ENCODE results near the gene MDGA2.
"Not testable (repeated sequence)": the region's sequence is repeated elsewhere in the genome, so short reads cannot be mapped to it uniquely, and the experiment has no call there.

MDGA2 gene

DNA sequence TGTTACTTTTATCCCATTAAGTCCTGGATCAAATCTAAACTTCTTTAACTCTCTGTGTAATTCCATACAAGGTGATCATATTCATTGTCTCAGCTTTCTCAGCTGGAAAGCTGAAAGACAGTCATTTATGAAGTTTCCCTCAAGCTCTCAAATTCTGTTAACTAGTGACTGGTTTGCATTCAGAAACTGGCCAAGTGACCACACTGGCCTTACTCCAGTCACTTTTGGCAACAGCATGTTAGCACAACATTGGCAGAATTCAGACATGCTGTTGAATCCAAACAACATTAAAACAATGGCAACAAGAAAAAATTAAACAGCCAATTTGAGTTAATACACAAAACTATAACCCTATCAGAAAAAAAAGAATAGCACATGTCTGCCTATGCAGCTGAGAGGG lies 343.3 kb downstream of the MDGA2 start:
- no peak for DNase-seq (ENCODE audit: low read depth in 2 of 2)

DNA sequence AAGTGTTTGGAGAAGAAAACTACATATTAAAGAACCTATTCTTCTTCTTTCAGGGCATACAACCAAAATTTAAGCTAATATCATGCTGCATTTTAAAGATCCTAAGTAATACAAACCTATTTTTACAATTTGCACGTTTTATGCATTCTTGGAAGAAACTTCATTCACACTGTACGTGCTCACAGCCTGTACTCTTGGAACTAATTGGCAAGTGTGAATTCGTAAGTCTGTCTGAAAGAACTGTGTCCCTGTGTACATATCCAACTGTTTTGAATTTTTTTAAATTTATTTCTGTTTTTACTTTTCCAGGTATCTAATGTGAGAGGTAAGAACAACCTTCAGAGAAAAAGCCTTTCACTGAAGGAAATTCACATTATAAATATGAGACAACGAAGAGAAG lies 347.0 kb downstream of the MDGA2 start:
- no peak for DNase-seq (ENCODE audit: low read depth in 2 of 2)

DNA sequence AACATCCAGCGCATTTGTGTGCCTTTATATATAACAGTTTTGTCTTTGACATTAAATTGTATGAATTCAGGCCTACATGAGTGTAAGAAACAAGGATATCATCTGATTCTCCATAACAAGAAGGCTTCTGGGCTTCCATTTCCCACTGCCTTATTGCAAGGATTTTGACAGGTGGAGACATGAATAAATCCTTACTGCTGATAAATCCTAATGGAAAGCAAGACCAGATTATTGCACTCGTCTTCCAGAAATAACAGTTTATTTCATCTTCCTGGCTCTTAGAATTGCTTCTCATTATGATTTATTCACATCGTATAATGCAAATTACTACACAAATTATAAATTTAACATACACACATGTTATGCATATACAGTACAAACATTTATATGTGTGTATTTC lies 348.1 kb downstream of the MDGA2 start:
- no peak for DNase-seq (ENCODE audit: low read depth in 2 of 2)

DNA sequence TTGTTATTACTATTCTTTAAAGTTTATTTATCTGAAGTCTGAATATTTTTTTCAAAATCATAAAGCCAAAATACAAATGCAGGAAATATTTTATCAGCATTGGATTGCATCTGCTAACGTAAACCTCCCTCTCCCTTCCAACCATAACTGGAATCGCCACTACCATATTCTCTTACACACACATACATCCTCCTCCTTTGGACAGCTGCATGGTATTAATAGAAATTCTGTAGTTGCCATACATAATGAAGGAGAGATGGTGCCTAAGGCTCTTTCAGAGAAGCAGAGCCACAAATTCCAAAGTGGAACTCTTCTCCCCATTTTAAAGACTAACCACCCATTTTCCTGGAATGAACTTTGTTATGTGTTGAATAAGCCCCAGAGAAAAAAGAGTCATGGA lies 352.7 kb downstream of the MDGA2 start:
- no peak for DNase-seq (ENCODE audit: low read depth in 2 of 2)

DNA sequence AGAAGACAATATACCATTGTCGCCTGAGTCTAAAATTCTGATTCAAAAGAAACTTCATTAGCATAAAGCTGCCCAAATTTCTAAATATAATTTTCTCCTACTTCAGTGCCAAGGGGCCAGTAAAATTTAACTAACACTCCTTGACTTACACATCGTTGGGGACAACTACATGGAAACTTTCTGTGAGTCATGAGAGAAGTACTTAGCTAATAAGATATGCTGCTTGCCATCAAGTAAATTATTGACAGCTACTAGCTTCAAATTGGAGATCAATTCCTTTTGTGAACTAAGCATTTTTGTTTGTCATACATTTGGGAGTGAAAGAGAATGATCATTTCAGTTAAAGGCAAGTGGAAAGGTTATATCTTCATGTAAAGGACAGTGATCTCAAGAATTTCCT lies 373.3 kb downstream of the MDGA2 start:
- no peak for DNase-seq (ENCODE audit: low read depth in 2 of 2)

DNA sequence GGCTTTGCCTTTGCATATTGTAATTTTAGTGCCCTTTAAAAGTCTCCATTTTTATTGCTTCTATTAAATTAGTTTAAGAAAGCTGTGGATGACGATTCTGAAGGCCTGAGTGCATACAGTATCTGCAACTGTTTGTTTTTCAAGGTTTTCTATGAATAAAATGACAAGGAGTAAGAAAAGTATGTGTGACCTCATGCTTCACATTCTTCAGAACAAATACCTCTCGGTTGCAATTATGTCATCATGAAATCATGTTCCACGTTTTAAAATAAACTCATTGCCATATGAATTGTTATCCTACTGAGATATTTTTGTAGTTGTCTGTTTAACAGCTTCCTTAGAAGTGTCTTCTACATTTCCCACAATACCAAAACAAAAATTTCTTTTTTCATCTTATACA lies 374.6 kb downstream of the MDGA2 start:
- DNase-seq (ENCODE audit: low read depth in 2 of 2): no peak

DNA sequence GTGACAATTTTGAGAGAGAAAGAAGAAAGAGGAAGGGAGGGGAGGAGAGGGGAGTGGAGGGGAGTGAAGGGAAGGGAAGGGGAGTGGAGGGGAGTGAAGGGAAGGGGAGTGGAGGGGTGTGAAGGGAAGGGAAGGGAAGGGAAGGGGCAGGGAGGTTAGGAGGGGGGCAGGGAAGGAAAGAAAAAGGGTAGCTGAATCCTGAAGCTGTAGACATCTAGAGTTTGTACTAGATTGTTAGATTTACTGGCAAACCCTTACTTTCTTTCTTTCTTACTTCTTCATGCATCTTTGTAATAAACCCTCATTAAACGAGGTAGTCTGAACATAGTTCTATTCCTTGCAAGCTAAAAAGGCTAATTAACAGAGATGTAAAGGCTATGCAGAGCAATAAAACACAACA lies 378.0 kb downstream of the MDGA2 start:
- DNase-seq (ENCODE audit: low read depth in 2 of 2): no peak

DNA sequence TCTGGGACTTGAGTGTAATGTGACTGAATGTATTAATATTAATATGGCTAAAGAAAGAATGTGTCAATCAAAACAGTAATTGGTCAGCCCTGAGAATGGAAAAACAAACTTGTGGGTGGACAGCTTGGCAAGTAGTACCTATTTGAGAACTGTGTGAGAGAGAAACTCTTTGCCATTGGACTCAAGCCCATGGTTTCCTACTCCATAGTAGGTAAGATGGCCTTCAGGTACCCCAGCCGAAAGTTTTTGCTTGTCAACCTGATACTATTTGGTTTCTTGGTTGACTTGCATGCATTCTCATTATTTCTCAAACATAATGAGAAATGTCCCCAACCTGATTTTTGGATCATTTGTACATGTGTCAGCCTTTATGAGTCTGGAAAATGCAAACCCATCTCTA lies 391.1 kb downstream of the MDGA2 start:
- DNase-seq (ENCODE audit: low read depth in 2 of 2): no peak

DNA sequence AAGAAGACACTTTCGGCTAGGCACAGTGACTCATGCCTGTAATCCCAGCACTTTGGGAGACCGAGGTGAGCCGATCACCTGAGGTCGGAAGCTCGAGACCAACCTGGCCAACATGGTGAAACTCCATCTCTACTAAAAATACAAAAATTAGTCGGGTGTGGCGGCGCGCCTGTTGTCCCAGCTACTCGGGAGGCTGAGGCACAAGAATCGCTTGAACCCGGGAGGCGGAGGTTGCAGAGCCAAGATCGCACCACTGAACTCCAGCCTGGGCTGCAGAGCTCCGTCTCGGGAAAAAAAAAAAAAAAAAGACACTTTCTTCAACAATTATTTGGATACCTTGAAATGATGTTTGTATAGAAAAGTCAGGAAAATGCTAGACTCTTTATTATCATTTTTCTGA lies 393.6 kb downstream of the MDGA2 start:
- DNase-seq (ENCODE audit: low read depth in 2 of 2): not testable (repeated sequence)

DNA sequence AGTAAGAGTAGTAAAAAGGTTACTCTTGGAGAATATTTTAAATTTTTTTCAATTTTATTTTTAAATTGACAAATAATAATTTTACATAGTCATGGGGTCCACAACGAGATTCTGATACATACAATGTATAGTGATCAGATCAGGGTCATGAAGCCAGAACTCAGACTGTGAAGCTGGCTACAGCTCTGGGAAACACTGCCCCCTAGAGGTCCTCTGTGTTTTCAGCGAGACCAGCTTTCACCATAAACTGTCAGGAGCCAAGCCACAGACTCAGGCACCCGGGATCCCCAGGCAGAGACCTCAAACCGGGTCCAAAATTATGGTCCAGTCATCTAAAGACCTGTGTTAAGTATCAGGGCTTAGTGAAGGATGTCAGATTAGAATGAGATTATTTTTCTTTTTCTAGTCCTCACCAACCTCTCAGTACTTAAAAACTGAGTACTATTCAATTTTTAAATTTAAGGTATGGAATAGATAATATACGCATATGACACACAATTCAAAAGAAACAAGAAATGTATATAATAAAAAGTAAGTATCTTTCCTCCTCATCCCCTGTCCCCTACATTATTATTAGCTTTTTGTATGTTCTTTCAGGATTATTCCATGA lies 397.1 kb downstream of the MDGA2 start:
- peak; percentile 1 to 14 for DNase-seq (ENCODE audit: low read depth in 2 of 2)

DNA sequence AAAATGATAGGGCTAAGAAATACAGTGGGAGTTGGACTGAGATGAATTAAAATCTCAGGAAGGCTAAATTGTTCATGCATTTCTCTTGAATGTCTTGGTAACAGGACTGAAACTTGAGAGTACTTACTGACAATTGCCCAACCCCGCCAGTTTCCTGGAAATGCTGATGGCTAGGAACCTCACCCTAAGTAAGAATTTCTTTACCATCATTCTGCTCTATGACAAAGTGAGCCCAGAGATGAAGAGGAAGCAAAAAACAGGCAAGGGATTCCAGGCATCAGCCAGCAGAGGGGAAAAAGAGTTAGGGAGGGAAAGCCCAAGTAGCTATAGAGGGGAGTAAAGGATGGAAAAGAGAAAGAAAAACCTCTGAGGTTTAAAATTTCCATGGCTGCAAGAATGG lies 397.7 kb downstream of the MDGA2 start:
- DNase-seq (ENCODE audit: low read depth in 2 of 2): no peak

DNA sequence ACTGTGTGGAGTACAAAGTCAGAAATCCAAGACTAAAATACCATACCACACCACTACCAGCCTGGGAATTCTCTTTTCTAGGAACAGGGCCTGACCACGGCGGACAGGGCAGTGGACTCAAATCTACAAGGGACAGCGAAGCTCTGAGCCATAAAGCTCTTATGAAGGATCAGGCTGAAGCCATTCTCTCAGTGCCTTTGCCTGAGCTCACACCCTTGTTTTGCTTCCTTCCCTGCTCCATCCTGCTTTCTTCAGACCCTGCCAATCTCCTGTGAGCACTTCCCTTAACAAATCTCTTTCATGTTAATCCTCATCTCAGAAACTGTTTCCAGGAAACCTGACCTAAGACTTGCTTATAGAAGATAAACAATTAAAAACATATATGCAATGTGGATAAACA lies 398.5 kb downstream of the MDGA2 start:
- DNase-seq (ENCODE audit: low read depth in 2 of 2): no peak

DNA sequence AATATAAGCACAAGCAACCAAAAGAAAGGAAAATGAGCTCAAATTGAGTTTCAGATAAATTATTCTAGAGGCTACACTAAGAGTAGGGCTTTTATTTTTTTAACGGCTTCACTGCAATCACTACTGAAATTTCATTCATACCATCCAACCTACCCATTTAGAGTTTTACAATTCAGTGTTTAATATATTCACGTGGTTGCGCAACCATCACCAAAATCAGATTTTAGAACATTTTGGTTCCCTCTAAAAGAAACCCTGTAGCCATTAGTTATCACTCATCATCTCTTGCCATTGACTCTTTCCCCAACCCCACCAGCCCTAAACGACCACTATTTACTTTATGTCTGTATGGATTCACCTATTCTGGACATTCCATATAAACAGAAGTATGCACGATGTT lies 401.5 kb downstream of the MDGA2 start:
- DNase-seq (ENCODE audit: low read depth in 2 of 2): no peak

DNA sequence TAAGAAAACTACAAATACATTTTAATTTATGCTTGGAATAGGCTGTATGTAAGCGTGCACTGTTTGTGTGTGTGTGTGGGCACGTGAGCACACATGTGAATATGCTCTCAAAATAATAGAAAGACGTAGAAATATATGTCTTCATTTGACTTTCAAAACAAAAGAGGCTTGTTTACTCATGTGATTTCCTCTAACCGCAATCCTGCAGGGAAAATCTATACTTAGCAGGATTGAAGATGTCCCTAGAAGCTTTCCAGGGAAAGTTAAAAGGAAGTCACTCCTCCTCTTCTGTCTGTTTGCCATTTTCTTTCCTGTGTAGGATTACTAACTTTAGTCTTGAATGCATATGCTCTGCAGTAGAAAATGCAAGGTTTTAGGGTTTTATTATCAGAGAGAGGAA lies 404.7 kb downstream of the MDGA2 start:
- no peak for DNase-seq (ENCODE audit: low read depth in 2 of 2)

DNA sequence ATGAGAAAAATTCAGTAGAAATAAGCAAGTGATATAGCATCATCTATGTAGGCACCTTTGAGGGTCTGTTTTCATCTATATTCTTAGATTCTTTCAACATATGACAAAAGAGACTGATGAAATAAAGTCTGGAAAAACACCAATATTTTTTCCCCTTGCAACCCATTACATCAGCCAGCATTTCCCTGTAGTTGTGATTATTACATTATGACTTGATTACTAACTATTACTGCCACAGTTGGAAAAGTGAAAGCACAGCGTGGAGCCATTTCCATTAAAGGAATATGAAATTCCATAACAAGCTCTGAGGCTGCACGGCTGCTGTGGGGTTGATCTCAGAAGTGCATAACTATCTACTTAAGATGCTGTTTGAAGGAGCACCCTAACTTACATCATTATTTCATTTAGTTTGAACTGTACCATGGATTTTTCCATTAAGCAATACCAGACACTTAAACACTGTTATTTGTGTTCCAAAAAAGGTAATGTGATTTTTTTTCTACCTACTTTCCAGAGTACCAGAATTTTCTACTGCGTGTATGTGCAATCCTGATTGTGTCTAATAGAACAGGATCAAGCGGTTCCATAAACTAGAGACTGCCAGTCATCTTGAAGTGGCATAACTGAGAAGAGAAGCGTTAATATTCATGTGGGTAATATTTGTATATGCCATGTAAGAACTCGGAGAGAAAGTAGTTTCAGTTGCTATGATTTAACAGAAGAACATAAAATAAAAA lies 405.5 kb downstream of the MDGA2 start:
- no peak for DNase-seq (ENCODE audit: low read depth in 2 of 2)

DNA sequence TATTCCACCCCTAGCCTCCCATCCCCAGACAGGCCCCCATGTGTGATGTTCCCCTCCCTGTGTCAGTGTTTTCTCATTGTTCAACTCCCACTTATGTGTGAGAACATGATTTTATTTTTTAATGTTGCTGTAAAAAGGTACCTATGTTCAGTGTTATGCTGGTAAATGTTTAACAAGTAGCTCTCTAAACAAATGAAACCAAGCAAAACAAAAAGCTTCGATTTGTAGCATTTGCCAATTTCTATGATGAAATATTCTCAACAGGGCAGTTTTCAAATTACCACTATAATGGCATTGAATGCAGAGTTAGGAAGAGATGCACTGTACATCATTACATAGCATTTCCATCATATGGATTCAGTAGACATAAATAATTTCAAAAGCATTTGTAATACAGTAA lies 410.6 kb downstream of the MDGA2 start:
- no peak for DNase-seq (ENCODE audit: low read depth in 2 of 2)

DNA sequence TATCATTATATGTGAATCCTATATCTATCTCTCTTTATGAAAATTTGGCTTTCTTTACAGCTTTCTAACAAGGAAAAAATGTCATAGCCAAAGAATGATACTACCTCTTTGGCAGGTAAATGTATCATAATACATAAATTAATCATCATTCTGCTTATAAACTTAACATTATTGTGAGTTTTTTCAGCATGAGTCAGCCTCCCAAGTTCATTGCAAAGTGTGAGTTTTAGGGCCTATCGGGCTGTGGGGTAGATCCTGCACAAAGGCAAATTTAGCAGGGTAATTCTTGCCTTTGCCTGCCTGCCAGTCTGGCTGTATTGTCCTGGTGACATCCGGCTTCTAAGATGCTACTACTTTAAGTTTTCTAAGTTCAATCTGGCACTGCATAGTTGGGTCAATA lies 412.6 kb downstream of the MDGA2 start:
- no peak for DNase-seq (ENCODE audit: low read depth in 2 of 2)

DNA sequence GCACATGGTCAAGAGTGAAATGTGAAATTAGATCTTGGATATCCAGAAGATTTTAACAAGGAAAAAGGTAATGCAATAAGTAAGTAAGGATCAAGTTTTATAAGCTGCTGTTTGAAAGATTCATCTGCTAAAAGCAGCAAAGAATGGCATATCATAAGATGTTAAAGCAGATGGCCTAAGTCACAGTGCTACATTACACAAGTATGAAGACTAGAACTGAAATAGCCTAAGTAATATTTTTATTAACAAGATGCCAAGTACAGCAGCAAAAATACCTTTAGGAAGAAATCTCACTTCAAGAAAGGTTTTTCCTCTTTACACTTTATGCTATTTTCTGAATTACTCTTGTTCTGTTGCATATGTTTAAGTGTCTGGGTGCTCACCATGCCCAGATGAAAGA lies 414.1 kb downstream of the MDGA2 start:
- no peak for DNase-seq (ENCODE audit: low read depth in 2 of 2)

DNA sequence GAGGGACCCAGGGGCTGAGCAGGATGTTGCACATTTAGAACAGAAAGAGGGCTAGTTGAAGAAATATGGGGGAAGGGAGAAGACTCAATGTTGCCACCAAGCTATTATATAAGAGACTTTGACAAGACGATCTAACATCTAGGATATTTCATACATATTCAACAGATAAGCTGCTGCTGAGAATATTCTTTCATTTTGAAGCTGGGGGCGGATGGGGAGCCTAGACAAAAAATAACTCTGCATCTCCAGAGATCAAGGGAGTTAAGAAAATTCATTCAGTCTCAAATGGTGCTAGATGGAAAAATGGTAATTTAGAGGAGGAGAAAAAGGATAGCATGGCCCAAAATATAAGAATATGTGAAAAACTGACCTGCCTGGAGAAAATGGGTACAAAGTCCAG lies 415.6 kb downstream of the MDGA2 start:
- DNase-seq (ENCODE audit: low read depth in 2 of 2): no peak

DNA sequence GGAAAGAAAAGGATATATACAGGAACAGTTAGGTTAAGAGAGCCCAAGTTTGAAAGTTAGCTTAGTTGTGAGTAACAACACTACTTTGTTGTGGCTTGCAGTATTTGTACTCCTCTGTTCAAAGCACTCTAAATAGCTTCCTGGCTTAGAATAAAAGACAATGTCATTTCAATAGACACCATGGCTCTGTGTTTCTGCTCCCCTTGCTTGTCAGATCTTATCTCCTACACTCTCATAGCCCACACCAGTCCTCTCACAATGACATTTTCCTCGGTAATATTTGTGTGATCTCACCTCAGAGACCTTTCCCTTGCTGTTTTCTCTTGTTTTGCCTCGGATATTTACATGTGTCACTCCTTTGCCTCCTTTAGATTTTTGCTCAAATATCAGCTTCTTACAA lies 418.4 kb downstream of the MDGA2 start:
- DNase-seq (ENCODE audit: low read depth in 2 of 2): no peak

DNA sequence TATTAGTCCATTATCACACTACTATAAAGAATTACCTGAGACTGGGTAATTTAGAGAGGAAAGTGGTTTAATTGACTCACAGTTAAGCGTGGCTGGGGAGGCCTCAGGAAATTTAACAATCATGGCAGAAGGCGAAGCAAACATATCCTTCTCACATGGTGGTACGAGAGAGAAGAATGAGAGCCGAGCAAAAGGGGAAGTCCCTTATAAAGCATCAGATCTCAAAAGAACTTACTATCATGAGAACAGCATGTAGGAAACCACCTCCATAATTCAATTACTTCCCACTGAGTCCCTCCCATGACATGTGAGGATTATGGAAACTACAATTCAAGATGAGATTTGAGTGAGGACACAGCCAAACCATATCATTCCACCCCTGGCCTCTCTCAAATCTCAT lies 422.6 kb downstream of the MDGA2 start:
- DNase-seq (ENCODE audit: low read depth in 2 of 2): no peak

DNA sequence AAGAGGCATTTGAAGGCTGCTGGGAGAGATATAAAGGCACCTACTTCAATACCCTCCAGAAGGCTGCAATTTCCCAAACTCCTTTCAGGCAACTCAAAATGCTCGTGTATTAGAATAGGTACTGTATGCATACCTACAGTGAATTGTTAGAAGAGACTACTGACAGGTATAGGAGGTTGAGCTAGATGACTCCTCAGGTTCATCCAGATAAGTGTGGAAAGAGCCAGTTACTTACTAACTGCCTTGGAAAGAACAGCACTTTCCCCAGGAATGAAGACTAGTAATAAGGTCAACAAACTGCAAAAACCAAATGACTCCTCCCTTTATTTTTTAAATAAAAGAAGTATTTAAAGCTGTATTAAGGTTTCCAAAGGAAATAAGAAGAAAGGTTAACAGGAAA lies 429.0 kb downstream of the MDGA2 start:
- DNase-seq (ENCODE audit: low read depth in 2 of 2): no peak

DNA sequence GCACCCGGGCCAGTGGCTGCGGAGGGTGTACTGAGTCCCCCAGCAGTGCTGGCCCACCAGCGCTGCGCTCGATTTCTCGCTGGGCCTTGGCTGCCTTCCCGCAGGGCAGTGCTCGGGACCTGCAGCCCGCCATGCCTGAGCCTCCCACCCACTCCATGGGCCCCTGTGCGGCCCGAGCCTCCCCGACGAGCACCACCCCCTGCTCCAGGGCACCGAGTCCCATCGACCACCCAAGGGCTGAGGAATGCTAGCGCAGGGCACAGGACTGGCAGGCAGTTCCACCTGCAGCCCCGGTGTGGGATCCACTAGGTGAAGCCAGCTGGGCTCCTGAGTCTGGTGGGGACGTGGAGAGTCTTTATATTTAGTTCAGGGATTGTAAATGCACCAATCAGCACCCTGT lies 432.8 kb downstream of the MDGA2 start:
- not testable (repeated sequence) for DNase-seq (ENCODE audit: low read depth in 2 of 2)

Data from stimulated activated CD8-positive, alpha-beta memory T cell treated with anti-CD3 and anti-CD28 coated beads, Interleukin-2, amount 100 ng/mL, for 48 hours (primary cell).